H1 (cell line): ENCODE data around the gene FKBP5.

Experiments used
- EP300 ChIP-seq, 2 experiments: IDR thresholded peaks; 1 replicate in 1 of 2; 2 replicates in 1 of 2; pipeline ENCODE4 v1.6.1; 2011 to 2012; ENCODE audit warnings: low read depth in 2 of 2, low read length in 2 of 2, mild to moderate bottlenecking in 2 of 2, borderline replicate concordance in 1 of 2, inconsistent platforms in 1 of 2, moderate library complexity in 1 of 2
- EZH2 ChIP-seq: fragments of 200-600 bp; sonication (generic); IDR thresholded peaks from 2 replicates; pipeline ENCODE4 v1.7.1; 2012; ENCODE audit warnings: low read depth, mild to moderate bottlenecking, moderate library complexity, low read length, inconsistent platforms; ENCODE audit not compliant: severe bottlenecking
- JUN ChIP-seq: IDR thresholded peaks from 2 replicates; pipeline ENCODE4 v1.6.1; 2011; ENCODE audit warnings: low read depth, mild to moderate bottlenecking, improper control_type of control experiment, low read length
- KDM1A ChIP-seq: fragments of 200-600, 300-600 bp; sonication (generic); IDR thresholded peaks from 2 replicates; pipeline ENCODE4 v1.7.1; 2016; ENCODE audit warnings: mild to moderate bottlenecking, low read length, borderline replicate concordance
- MAFK ChIP-seq: IDR thresholded peaks from 2 replicates; pipeline ENCODE4 v1.6.1; 2012; ENCODE audit warnings: low read depth, mild to moderate bottlenecking, improper control_type of control experiment, low read length
- NRF1 ChIP-seq: IDR thresholded peaks from 2 replicates; pipeline ENCODE4 v1.6.1; 2011; ENCODE audit warnings: mild to moderate bottlenecking, low read depth, low read length, improper control_type of control experiment
- POLR2AphosphoS5 ChIP-seq: IDR thresholded peaks from 2 replicates; pipeline ENCODE4 v1.6.1; 2011; ENCODE audit warnings: low read depth, low read length
- RAD21 ChIP-seq, 2 experiments: IDR thresholded peaks in 1 of 2; conservative IDR thresholded peaks in 1 of 2; 2 replicates each; pipeline ENCODE4 v1.6.1; 2011; ENCODE audit warnings: low read depth in 2 of 2, low read length in 2 of 2, improper control_type of control experiment in 1 of 2, inconsistent platforms in 1 of 2, mild to moderate bottlenecking in 1 of 2, moderate library complexity in 1 of 2
- RBBP5 ChIP-seq: IDR thresholded peaks from 2 replicates; pipeline ENCODE4 v1.7.1; 2012; ENCODE audit warnings: low read depth, mild to moderate bottlenecking, inconsistent platforms, low read length, moderate library complexity, borderline replicate concordance
- RNF2 ChIP-seq: fragments of 200-900, 300-1000 bp; sonication (generic); IDR thresholded peaks from 2 replicates; pipeline ENCODE4 v1.7.1; 2016; ENCODE audit warnings: borderline replicate concordance, low read depth, mild to moderate bottlenecking, antibody characterized with exemption, low read length; ENCODE audit not compliant: poor library complexity, severe bottlenecking; ENCODE audit errors: missing control alignments
- TF ChIP-seq, protein P1 (sequence below): IDR thresholded peaks from 2 replicates; pipeline ENCODE4 v1.6.1; 2011; ENCODE audit warnings: low read depth, mild to moderate bottlenecking, low read length; ENCODE audit not compliant: insufficient read depth
- TF ChIP-seq, protein P2 (sequence below), 3 experiments: IDR thresholded peaks; 1 replicate in 2 of 3; 2 replicates in 1 of 3; pipeline versions ENCODE4 v1.5.1 to v1.6.1; 2011; ENCODE audit warnings: low read length in 3 of 3, mild to moderate bottlenecking in 3 of 3, inconsistent platforms in 2 of 3, low read depth in 1 of 3, moderate library complexity in 1 of 3; ENCODE audit not compliant: insufficient read depth in 1 of 3; ENCODE audit errors: control extremely low read depth in 1 of 3

DNA sequence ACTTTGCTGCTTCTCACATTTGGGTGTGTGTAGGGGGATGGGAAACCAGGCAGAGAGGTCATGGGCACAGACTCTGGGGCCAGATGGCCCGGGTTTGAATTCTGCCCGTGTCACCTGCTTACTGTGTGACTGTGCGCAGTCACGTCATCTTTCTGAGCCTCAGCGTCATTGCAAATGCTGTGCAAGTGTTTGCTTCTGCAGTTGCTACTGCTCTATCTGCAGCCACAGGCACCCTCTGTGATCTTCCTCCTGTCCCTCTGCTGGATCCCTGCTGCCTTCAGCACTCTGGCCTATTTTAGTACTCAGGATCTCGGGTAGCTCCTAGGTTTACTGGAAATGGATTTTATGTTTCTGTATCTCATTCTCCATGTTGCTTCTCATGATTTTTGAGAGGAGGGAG is 135.4 kb downstream of the FKBP5 start:
- TF ChIP-seq, protein P1, sequence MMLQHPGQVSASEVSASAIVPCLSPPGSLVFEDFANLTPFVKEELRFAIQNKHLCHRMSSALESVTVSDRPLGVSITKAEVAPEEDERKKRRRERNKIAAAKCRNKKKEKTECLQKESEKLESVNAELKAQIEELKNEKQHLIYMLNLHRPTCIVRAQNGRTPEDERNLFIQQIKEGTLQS, result no peak
- TF ChIP-seq RBBP5 (no peak), JUN (no peak), EP300 (IDR thresholded peaks at IDR 0.05; ENCODE audit: borderline replicate concordance in 1 of 2, low read depth in 2 of 2, low read length in 2 of 2) (no peak), RAD21 (IDR thresholded peaks at IDR 0.05 in 1 of 2, conservative IDR thresholded peaks at IDR 0.05 in 1 of 2; ENCODE audit: low read depth in 2 of 2, low read length in 2 of 2) (no peak), MAFK (no peak), NRF1 (no peak), KDM1A (no peak), RNF2 (no peak), POLR2AphosphoS5 (no peak), EZH2 (no peak)
- TF ChIP-seq, protein P2, sequence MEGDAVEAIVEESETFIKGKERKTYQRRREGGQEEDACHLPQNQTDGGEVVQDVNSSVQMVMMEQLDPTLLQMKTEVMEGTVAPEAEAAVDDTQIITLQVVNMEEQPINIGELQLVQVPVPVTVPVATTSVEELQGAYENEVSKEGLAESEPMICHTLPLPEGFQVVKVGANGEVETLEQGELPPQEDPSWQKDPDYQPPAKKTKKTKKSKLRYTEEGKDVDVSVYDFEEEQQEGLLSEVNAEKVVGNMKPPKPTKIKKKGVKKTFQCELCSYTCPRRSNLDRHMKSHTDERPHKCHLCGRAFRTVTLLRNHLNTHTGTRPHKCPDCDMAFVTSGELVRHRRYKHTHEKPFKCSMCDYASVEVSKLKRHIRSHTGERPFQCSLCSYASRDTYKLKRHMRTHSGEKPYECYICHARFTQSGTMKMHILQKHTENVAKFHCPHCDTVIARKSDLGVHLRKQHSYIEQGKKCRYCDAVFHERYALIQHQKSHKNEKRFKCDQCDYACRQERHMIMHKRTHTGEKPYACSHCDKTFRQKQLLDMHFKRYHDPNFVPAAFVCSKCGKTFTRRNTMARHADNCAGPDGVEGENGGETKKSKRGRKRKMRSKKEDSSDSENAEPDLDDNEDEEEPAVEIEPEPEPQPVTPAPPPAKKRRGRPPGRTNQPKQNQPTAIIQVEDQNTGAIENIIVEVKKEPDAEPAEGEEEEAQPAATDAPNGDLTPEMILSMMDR (IDR thresholded peaks at IDR 0.05; ENCODE audit: control extremely low read depth in 1 of 3, insufficient read depth in 1 of 3, low read depth in 1 of 3, low read length in 3 of 3), result no peak
